IPS-11a (cell line): ENCODE measurements around the gene NRG3.
A peak's percentile ranks its signal among the peaks of the same experiment; 100 is the strongest.

Source experiments
- H3K4me3 ChIP-seq: one replicate; pipeline ENCODE4 v1.5.1; 2013; ENCODE audit warnings: low read depth, low read length, control low read depth

The NRG3 gene

GRCh38 chr10:82880776-82881290 is 1005.8 kb downstream of the NRG3 start:
- no peak overlapping the region for H3K4me3 ChIP-seq

- no peak overlapping the region for H3K4me3 ChIP-seq
Observed at GRCh38 chr10:82882722-82883121, 1007.7 kb downstream of the NRG3 start.

- no peak overlapping the region for H3K4me3 ChIP-seq
Observed at GRCh38 chr10:82883603-82884002, 1008.6 kb downstream of the NRG3 start.

GRCh38 chr10:82887488-82887887 is 1012.5 kb downstream of the NRG3 start:
- H3K4me3 ChIP-seq: no peak overlapping the region

- H3K4me3 ChIP-seq: peak overlapping the region; percentile 20
Observed at GRCh38 chr10:82888809-82889455, 1013.9 kb downstream of the NRG3 start.

- H3K4me3 ChIP-seq: no peak overlapping the region
Observed at GRCh38 chr10:82889728-82890127, 1014.7 kb downstream of the NRG3 start.

- H3K4me3 ChIP-seq: no peak overlapping the region
Observed at GRCh38 chr10:82890573-82890972, 1015.6 kb downstream of the NRG3 start.

GRCh38 chr10:82908096-82908495 is 1033.1 kb downstream of the NRG3 start:
- no peak overlapping the region for H3K4me3 ChIP-seq

- H3K4me3 ChIP-seq: no peak overlapping the region
Observed at GRCh38 chr10:82908751-82909150, 1033.8 kb downstream of the NRG3 start.

- no peak overlapping the region for H3K4me3 ChIP-seq
Observed at GRCh38 chr10:82910301-82910700, 1035.3 kb downstream of the NRG3 start.

- no peak overlapping the region for H3K4me3 ChIP-seq
Observed at GRCh38 chr10:82914655-82915136, 1039.7 kb downstream of the NRG3 start.

GRCh38 chr10:82916941-82917340 is 1041.9 kb downstream of the NRG3 start:
- no peak overlapping the region for H3K4me3 ChIP-seq

GRCh38 chr10:82918022-82918421 is 1043.0 kb downstream of the NRG3 start:
- no peak overlapping the region for H3K4me3 ChIP-seq

- no peak overlapping the region for H3K4me3 ChIP-seq
Observed at GRCh38 chr10:82922046-82922445, 1047.1 kb downstream of the NRG3 start.

- no peak overlapping the region for H3K4me3 ChIP-seq
Observed at GRCh38 chr10:82922755-82923154, 1047.8 kb downstream of the NRG3 start.

- H3K4me3 ChIP-seq: no peak overlapping the region
Observed at GRCh38 chr10:82924711-82925110, 1049.7 kb downstream of the NRG3 start.

- H3K4me3 ChIP-seq: no peak overlapping the region
Observed at GRCh38 chr10:82925547-82925946, 1050.6 kb downstream of the NRG3 start.

GRCh38 chr10:82932451-82932850 is 1057.5 kb downstream of the NRG3 start:
- H3K4me3 ChIP-seq: no peak overlapping the region

- no peak overlapping the region for H3K4me3 ChIP-seq
Observed at GRCh38 chr10:82934429-82934828, 1059.4 kb downstream of the NRG3 start.

GRCh38 chr10:82934947-82935346 is 1060.0 kb downstream of the NRG3 start:
- H3K4me3 ChIP-seq: no peak overlapping the region

GRCh38 chr10:82938331-82938730 is 1063.3 kb downstream of the NRG3 start:
- H3K4me3 ChIP-seq: no peak overlapping the region

- H3K4me3 ChIP-seq: no peak overlapping the region
Observed at GRCh38 chr10:82942286-82943099, 1067.5 kb downstream of the NRG3 start.
